ENCODE results near the gene PRPF6. TPM values are rescaled to one million over a fixed set of nuclear protein-coding genes. Genes with fewer than 3 reads are reported as not detected.
A peak's percentile ranks its signal among the peaks of the same experiment; 100 is the strongest.

The PRPF6 gene
- total RNA-seq, 1 donor from 2014 or later: 52.6 TPM

DNA sequence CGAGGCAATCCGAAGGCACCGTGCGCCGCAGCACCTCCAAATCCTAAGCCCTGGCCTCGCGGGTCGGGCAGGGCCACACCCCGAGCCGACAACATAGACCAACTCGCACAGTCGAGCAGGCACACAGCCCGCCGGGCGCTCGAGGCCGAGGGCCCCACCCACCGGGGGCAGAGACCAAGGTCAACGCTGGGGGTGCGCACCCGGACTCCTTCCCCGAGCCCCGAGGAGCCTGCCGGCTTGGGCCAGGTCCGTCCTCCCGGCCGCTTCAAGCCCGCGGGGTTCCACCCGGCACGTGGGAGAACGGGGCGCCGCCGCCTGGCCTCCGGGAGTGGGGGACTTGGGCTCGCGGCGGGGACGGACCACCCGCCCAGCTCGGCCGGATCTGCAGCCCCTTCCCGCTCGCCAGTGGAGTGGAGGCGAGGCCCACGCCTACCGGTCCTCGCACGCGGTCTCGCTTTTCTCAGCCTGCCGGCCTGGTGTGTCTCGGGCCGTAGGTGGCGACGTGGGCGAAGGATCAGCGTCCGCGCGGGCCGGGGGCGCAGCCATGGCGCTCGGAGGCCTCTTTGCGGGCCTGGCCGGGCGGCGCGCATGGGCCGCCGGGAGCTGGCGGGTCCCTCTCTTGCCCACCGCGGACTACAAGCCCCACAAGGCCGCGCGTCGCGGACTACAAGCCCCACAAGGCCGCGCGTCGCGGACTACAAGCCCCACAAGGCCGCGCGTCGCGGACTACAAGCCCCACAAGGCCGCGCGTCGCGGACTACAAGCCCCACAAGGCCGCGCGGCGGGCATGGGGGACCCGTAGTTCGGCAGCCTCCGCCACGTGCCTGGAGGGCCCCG, 24.9 kb upstream of the PRPF6 start, which contains the start of gene UCKL1:
Gene UCKL1, minus strand, starts transcription at position 590 of the 837 bp plus-strand sequence. Its CDS starts 44 bp downstream, at position 546.
- H3K4me3 ChIP-seq (ENCODE audit: insufficient read depth, low read depth, low read length): peak within 1 kb of the TSS; percentile 84
- peaks cover 12% of the 10 kb centered on the region for H3K4me1 Mint-ChIP-seq (ENCODE audit: low read depth, unreplicated experiment)
- no peaks in the 10 kb centered on the region for H3K36me3 Mint-ChIP-seq (ENCODE audit: low read depth, unreplicated experiment)
- no peaks in the 10 kb centered on the region for H3K27me3 ChIP-seq (ENCODE audit: insufficient read depth, low read length)
- no peaks in the 10 kb centered on the region for H3K27me3 Mint-ChIP-seq (ENCODE audit: low read depth, unreplicated experiment)
- H3K4me3 Mint-ChIP-seq (ENCODE audit: unreplicated experiment): peak within 1 kb of the TSS; percentile 86
- peaks cover 12% of the 10 kb centered on the region for H3K4me1 ChIP-seq (ENCODE audit: insufficient read depth, low read length)
- FAIRE-seq: no peak
- H3K4me2 ChIP-seq (ENCODE audit: low read length): peak within 1 kb of the TSS; percentile 97
- H4K20me1 ChIP-seq (ENCODE audit: insufficient read depth, low read length): peaks cover 43% of the 10 kb centered on the region
- H2AFZ ChIP-seq (ENCODE audit: low read depth, low read length): peak within 1 kb of the TSS; percentile 91
- no peaks in the 10 kb centered on the region for H3K9me3 ChIP-seq (ENCODE audit: insufficient read depth, low read depth, low read length)
- H3K79me2 ChIP-seq (ENCODE audit: insufficient read depth, low read length): peaks cover 49% of the 10 kb centered on the region
- no peaks in the 10 kb centered on the region for H3K36me3 ChIP-seq (ENCODE audit: insufficient read depth, low read length)
- TF ChIP-seq, protein P1, sequence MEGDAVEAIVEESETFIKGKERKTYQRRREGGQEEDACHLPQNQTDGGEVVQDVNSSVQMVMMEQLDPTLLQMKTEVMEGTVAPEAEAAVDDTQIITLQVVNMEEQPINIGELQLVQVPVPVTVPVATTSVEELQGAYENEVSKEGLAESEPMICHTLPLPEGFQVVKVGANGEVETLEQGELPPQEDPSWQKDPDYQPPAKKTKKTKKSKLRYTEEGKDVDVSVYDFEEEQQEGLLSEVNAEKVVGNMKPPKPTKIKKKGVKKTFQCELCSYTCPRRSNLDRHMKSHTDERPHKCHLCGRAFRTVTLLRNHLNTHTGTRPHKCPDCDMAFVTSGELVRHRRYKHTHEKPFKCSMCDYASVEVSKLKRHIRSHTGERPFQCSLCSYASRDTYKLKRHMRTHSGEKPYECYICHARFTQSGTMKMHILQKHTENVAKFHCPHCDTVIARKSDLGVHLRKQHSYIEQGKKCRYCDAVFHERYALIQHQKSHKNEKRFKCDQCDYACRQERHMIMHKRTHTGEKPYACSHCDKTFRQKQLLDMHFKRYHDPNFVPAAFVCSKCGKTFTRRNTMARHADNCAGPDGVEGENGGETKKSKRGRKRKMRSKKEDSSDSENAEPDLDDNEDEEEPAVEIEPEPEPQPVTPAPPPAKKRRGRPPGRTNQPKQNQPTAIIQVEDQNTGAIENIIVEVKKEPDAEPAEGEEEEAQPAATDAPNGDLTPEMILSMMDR (IDR thresholded peaks at IDR 0.05; ENCODE audit: insufficient read depth, low read depth, low read length): no peak
- TF ChIP-seq EZH2 (IDR thresholded peaks at IDR 0.05; ENCODE audit: insufficient read depth, low read length): no peak
- peak; percentile 77 for DNase-seq (ENCODE audit: low read depth)
- peak within 1 kb of the TSS; percentile 81 for H3K27ac Mint-ChIP-seq (ENCODE audit: unreplicated experiment)
- peak within 1 kb of the TSS; percentile 72 for H3K27ac ChIP-seq (ENCODE audit: low read depth, low read length)
- H3K9ac ChIP-seq (ENCODE audit: low read length): peak within 1 kb of the TSS; percentile 92
- H3K9me3 Mint-ChIP-seq (ENCODE audit: unreplicated experiment): no peaks in the 10 kb centered on the region

- Mint-ChIP-seq H3K4me3 (ENCODE audit: unreplicated experiment) (peak overlapping the region; percentile 82), H3K36me3 (ENCODE audit: low read depth, unreplicated experiment) (peaks cover 2% of the 10 kb centered on the region), H3K27me3 (ENCODE audit: low read depth, unreplicated experiment) (no peaks in the 10 kb centered on the region), H3K4me1 (ENCODE audit: low read depth, unreplicated experiment) (peaks cover 12% of the 10 kb centered on the region), H3K27ac (ENCODE audit: unreplicated experiment) (peak overlapping the region; percentile 81), H3K9me3 (ENCODE audit: unreplicated experiment) (no peaks in the 10 kb centered on the region)
- Histone ChIP-seq H4K20me1 (ENCODE audit: insufficient read depth, low read length) (peaks cover 37% of the 10 kb centered on the region), H3K4me3 (ENCODE audit: insufficient read depth, low read depth, low read length) (peak overlapping the region; percentile 53), H3K36me3 (ENCODE audit: insufficient read depth, low read length) (no peaks in the 10 kb centered on the region), H2AFZ (ENCODE audit: low read depth, low read length) (peak overlapping the region; percentile 24), H3K27ac (ENCODE audit: low read depth, low read length) (peak overlapping the region; percentile 31), H3K9me3 (ENCODE audit: insufficient read depth, low read depth, low read length) (no peaks in the 10 kb centered on the region), H3K79me2 (ENCODE audit: insufficient read depth, low read length) (peaks cover 44% of the 10 kb centered on the region), H3K9ac (ENCODE audit: low read length) (peak overlapping the region; percentile 51), H3K27me3 (ENCODE audit: insufficient read depth, low read length) (no peaks in the 10 kb centered on the region), H3K4me2 (ENCODE audit: low read length) (peak overlapping the region; percentile 83), H3K4me1 (ENCODE audit: insufficient read depth, low read length) (peaks cover 12% of the 10 kb centered on the region)
- no peak for DNase-seq (ENCODE audit: low read depth)
- no peak for FAIRE-seq
- no peak for TF ChIP-seq EZH2 (IDR thresholded peaks at IDR 0.05; ENCODE audit: insufficient read depth, low read length)
- TF ChIP-seq, protein P1 (IDR thresholded peaks at IDR 0.05; ENCODE audit: insufficient read depth, low read depth, low read length): no peak
These were observed 24.3 kb upstream of the PRPF6 start for GRCh38 chr20:63956664-63957003.
